Large intestine (tissue), 12 donors: Measurements from ENCODE around the gene CLCN3. TPM values are rescaled to one million over a fixed set of nuclear protein-coding genes. Genes with fewer than 3 reads are reported as not detected.
"Not testable (repeated sequence)": the region's sequence is repeated elsewhere in the genome, so short reads cannot be mapped to it uniquely, and the experiment has no call there.

Experiments used
- DNase-seq, 2 donors: peaks; one replicate each; pipeline versions ENCODE4 v3.0.0 to v3.0.0-alpha.2; 2013
- H3K27ac ChIP-seq: one replicate; pipeline ENCODE4 v1.5.1; 2013; ENCODE audit warnings: low read length
- H3K27me3 ChIP-seq: 2 replicates; pipeline ENCODE4 v1.6.1; 2013; ENCODE audit warnings: low read length; ENCODE audit not compliant: control insufficient read depth, insufficient read depth
- H3K36me3 ChIP-seq: 2 replicates; pipeline ENCODE4 v1.6.1; 2013; ENCODE audit warnings: low read length; ENCODE audit not compliant: control insufficient read depth, insufficient read depth
- H3K4me1 ChIP-seq: one replicate; pipeline ENCODE4 v1.6.1; 2013; ENCODE audit warnings: low read length; ENCODE audit not compliant: control insufficient read depth, insufficient read depth
- H3K4me3 ChIP-seq: one replicate; pipeline ENCODE4 v1.5.1; 2013; ENCODE audit warnings: low read length
- H3K9me3 ChIP-seq: one replicate; pipeline ENCODE4 v1.6.1; 2013; ENCODE audit warnings: mild to moderate bottlenecking, low read depth, low read length, moderate library complexity; ENCODE audit not compliant: control insufficient read depth
- WGBS: methylation state at CpG from one replicate; pipeline ENCODE4 v1.1.5; 2013; ENCODE audit warnings: low lambda C conversion rate; ENCODE audit not compliant: insufficient coverage; 5-methylcytosine and 5-hydroxymethylcytosine counted together
- long read RNA-seq, 11 donors: transcript quantifications; one replicate each; lab custom pipeline, GENCODE V29; 2026
- polyA plus RNA-seq: library from polyadenylated mRNA; unstranded; fragments of 120-200 nt; gene quantifications from one replicate; pipeline ENCODE4 v1.2.1, GENCODE V29; 2013

Gene CLCN3
- 48.7 TPM for polyA plus RNA-seq
- long read RNA-seq, donor 1, full-length matches to known transcripts: 5 of 11 reads
- long read RNA-seq, donor 1, partial matches to known transcripts: 6 of 11 reads
- long read RNA-seq, donor 1, other reads (novel, unspliced or antisense): 0 of 11 reads
- long read RNA-seq, donor 2, full-length matches to known transcripts: 4 of 28 reads
- long read RNA-seq, donor 2, partial matches to known transcripts: 24 of 28 reads
- long read RNA-seq, donor 2, other reads (novel, unspliced or antisense): 0 of 28 reads
- long read RNA-seq, donor 3, full-length matches to known transcripts: 8 of 34 reads
- long read RNA-seq, donor 3, partial matches to known transcripts: 26 of 34 reads
- long read RNA-seq, donor 3, other reads (novel, unspliced or antisense): 0 of 34 reads
- long read RNA-seq, donor 4, full-length matches to known transcripts: 2 of 2 reads
- long read RNA-seq, donor 4, partial matches to known transcripts: 0 of 2 reads
- long read RNA-seq, donor 4, other reads (novel, unspliced or antisense): 0 of 2 reads
- long read RNA-seq, donor 5, full-length matches to known transcripts: 4 of 4 reads
- long read RNA-seq, donor 5, partial matches to known transcripts: 0 of 4 reads
- long read RNA-seq, donor 5, other reads (novel, unspliced or antisense): 0 of 4 reads
- long read RNA-seq, donor 6, full-length matches to known transcripts: 6 of 92 reads
- long read RNA-seq, donor 6, partial matches to known transcripts: 72 of 92 reads
- long read RNA-seq, donor 6, other reads (novel, unspliced or antisense): 14 of 92 reads
- long read RNA-seq, donor 7, partial matches to known transcripts: 0 of 2 reads
- long read RNA-seq, donor 7, other reads (novel, unspliced or antisense): 0 of 2 reads
- long read RNA-seq, donor 8, full-length matches to known transcripts: 7 of 27 reads
- long read RNA-seq, donor 8, partial matches to known transcripts: 20 of 27 reads
- long read RNA-seq, donor 8, other reads (novel, unspliced or antisense): 0 of 27 reads
- long read RNA-seq, donor 9, full-length matches to known transcripts: 2 of 7 reads
- long read RNA-seq, donor 9, partial matches to known transcripts: 5 of 7 reads
- long read RNA-seq, donor 9, other reads (novel, unspliced or antisense): 0 of 7 reads
- long read RNA-seq, donor 10, full-length matches to known transcripts: 10 of 15 reads
- long read RNA-seq, donor 10, partial matches to known transcripts: 5 of 15 reads
- long read RNA-seq, donor 10, other reads (novel, unspliced or antisense): 0 of 15 reads
- long read RNA-seq, donor 11, full-length matches to known transcripts: 2 of 2 reads
- long read RNA-seq, donor 11, partial matches to known transcripts: 0 of 2 reads
- long read RNA-seq, donor 11, other reads (novel, unspliced or antisense): 0 of 2 reads

GRCh38 chr4:169619958-169620879 lies at the start of gene CLCN3:
Gene CLCN3 (plus strand): TSS chr4:169620578. CDS start chr4:169635929, 15,351 bp downstream.
- no CpG with 5 or more reads among the region's 67 CpGs for WGBS
- peak within 1 kb of the TSS; percentile 93 for H3K4me3 ChIP-seq
- H3K27ac ChIP-seq: peak within 1 kb of the TSS; percentile 99
- peak; percentile 99 to 100 for DNase-seq
- H3K4me1 ChIP-seq: peaks cover 3% of the 10 kb centered on the region
- H3K9me3 ChIP-seq: no peaks in the 10 kb centered on the region
- H3K27me3 ChIP-seq: no peaks in the 10 kb centered on the region
- H3K36me3 ChIP-seq: no peaks in the 10 kb centered on the region

DNA sequence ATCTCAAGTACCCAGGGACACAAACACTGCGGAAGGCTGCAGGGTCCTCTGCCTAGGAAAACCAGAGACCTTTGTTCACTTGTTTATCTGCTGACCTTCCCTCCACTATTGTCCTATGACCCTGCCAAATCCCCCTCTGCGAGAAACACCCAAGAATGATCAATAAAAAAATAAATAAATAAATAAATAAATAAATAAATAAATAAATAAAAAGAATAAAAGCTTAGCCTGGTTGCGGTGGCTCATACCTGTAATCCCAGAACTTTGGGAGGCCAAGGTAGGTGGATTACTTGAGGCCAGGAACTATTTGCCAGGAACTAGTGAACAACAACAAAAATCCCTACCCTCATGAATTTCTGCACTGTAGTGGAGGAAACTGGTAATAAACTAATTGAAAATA lies 49.4 kb upstream of the CLCN3 start:
- not testable (repeated sequence) for H3K9me3 ChIP-seq, H3K27me3 ChIP-seq, DNase-seq, H3K27ac ChIP-seq, H3K4me1 ChIP-seq, H3K4me3 ChIP-seq
- peaks cover 17% of the 10 kb centered on the region for H3K36me3 ChIP-seq
- WGBS: 86% methylated on average over 1 of the region's 3 CpGs

- no peaks in the 10 kb centered on the region for H3K4me1 ChIP-seq
- no peak overlapping the region for H3K4me3 ChIP-seq
- H3K27ac ChIP-seq: no peak overlapping the region
- DNase-seq: no peak
- peaks cover 6% of the 10 kb centered on the region for H3K9me3 ChIP-seq
- WGBS: 93% methylated on average over 2 of the region's 4 CpGs
- peaks cover 17% of the 10 kb centered on the region for H3K36me3 ChIP-seq
- H3K27me3 ChIP-seq: no peaks in the 10 kb centered on the region
Observed at GRCh38 chr4:169571435-169571834, 48.9 kb upstream of the CLCN3 start.

- H3K36me3 ChIP-seq: peaks cover 17% of the 10 kb centered on the region
- H3K9me3 ChIP-seq: peaks cover 6% of the 10 kb centered on the region
- no peak for DNase-seq
- no CpG with 5 or more reads among the region's 1 CpG for whole genome bisulfite sequencing
- no peaks in the 10 kb centered on the region for H3K27me3 ChIP-seq
- no peaks in the 10 kb centered on the region for H3K4me1 ChIP-seq
- H3K4me3 ChIP-seq: no peak overlapping the region
- no peak overlapping the region for H3K27ac ChIP-seq
Observed at GRCh38 chr4:169573889-169574288, 46.5 kb upstream of the CLCN3 start.

DNA sequence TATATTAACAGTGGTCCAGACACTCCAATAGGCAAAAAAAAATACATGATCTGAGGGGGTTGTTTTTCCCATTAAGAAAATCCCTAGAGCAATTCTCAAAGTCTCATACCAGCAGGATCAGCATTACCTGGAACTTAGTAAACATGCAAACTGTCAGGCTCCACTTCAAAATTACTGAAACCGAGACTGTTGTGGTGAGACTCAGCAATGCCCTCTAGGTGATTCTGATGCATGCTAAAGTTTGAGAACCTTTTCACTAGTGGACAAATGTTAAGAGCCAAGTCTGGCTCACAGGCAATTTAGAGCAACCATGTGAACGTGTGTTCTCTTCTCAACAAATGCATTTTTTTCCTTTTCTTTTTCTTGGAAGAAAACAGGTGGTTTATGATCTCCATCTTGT lies 38.2 kb upstream of the CLCN3 start:
- H3K4me1 ChIP-seq: no peaks in the 10 kb centered on the region
- 83% methylated on average over 1 of the region's 2 CpGs for WGBS
- DNase-seq: no peak
- no peaks in the 10 kb centered on the region for H3K27me3 ChIP-seq
- H3K27ac ChIP-seq: no peak overlapping the region
- no peak overlapping the region for H3K4me3 ChIP-seq
- H3K9me3 ChIP-seq: no peaks in the 10 kb centered on the region
- peaks cover 13% of the 10 kb centered on the region for H3K36me3 ChIP-seq

DNA sequence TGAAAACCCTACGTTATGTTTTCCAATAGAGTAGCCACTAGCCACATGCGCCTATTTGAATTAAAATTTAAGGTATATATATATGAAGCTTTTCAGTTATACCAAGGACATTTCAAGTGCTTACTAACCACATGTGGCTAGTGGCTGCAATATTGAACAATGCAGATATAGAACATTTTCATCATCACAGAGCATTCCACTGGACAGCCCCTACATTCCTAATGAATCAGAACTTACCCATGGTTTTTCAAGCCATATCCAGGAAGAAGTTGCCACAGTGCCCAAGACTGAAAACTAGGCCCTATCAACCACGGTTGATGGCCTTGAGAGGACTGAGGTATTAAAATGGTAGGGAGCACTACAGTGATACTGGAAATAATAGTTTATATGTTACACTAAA lies 37.7 kb upstream of the CLCN3 start:
- no CpG with 5 or more reads among the region's 3 CpGs for WGBS
- Histone ChIP-seq H3K4me1 (no peaks in the 10 kb centered on the region), H3K9me3 (no peaks in the 10 kb centered on the region), H3K4me3 (no peak overlapping the region), H3K36me3 (peaks cover 13% of the 10 kb centered on the region), H3K27ac (no peak overlapping the region), H3K27me3 (no peaks in the 10 kb centered on the region)
- DNase-seq: no peak

DNA sequence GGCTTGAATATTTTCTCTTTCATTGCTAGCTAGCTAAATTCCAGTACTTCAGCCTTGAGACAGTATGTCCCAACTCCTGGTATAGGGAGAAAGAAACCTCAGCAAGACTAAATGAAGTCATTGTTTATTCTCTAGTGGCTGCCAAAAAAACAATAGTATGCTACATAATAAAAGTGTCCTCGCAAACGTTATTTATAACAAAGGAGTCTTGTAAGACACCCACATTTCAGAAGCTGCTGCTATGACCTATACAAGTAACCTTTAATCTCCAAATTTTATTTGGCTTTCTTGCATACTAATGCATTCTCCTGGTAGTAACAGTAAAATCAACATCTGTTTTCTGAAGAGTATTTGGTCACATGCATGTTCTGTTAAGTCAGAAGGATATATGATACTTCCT lies 36.8 kb upstream of the CLCN3 start:
- Histone ChIP-seq H3K4me1 (no peaks in the 10 kb centered on the region), H3K27ac (no peak overlapping the region), H3K9me3 (no peaks in the 10 kb centered on the region), H3K27me3 (no peaks in the 10 kb centered on the region), H3K4me3 (no peak overlapping the region), H3K36me3 (peaks cover 13% of the 10 kb centered on the region)
- 56% methylated on average over 2 of the region's 2 CpGs for WGBS
- DNase-seq: no peak

DNA sequence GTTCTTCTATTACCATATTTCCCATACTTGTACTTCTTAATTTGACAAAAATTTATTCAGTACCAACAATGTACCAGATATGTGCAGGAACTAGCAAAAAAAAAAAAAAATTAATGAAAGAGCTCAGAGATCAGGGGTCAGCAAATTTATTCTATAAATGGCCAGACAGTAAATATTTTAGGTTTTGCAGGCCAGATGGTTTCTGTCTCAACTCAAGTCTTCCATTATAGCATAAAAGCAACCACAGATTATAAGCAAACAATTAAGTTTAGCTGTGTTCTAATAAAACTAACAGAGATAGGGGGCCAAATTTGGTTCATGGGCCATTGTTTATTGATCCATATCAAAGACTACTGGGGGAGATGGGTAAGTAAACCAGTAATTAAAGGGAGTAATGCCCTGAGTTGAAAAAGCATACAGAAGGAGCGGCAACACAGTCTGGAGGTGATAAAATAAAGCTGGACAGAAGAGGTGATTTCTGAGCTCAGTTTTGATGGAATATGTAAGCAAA lies 27.3 kb upstream of the CLCN3 start:
- no peak overlapping the region for H3K27ac ChIP-seq
- peaks cover 10% of the 10 kb centered on the region for H3K36me3 ChIP-seq
- H3K4me3 ChIP-seq: no peak overlapping the region
- 100% methylated on average over 1 of the region's 1 CpG for WGBS
- H3K27me3 ChIP-seq: no peaks in the 10 kb centered on the region
- DNase-seq: no peak
- no peaks in the 10 kb centered on the region for H3K4me1 ChIP-seq
- H3K9me3 ChIP-seq: no peaks in the 10 kb centered on the region

DNA sequence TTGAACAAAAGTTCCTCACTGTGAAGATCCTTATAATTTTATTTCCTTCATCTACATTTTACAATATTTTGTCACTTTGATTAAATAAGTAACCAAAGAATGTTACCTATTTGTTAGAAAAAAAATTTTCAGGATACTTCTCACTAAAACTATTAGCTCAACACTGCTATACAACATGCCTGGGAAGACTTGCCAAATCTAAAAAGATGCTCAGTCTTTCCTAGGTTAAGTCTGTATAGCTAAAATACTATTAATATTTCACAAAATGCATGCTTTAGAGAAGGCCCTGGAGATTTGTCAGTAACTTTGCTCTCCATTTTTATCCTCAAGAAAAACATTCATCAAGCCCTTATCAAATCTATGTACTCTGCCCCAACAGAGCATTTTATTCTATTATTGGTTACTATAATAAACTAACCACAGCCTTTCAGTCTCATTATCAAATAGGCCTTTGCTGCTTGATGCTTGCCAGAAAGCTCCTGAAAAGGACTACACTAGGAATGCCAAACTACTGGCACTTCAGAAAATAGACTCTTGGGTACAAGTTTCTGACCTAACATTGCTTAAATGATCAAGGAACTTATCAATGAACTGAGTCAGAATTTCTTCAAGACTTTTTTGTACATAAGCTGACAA lies 25.7 kb upstream of the CLCN3 start:
- H3K4me1 ChIP-seq: no peaks in the 10 kb centered on the region
- H3K36me3 ChIP-seq: peaks cover 12% of the 10 kb centered on the region
- no peaks in the 10 kb centered on the region for H3K9me3 ChIP-seq
- H3K27ac ChIP-seq: no peak overlapping the region
- no peak overlapping the region for H3K4me3 ChIP-seq
- no peaks in the 10 kb centered on the region for H3K27me3 ChIP-seq
- DNase-seq: no peak
